Measurements from ENCODE around the gene GEMIN2. TPM values are rescaled to one million over a fixed set of nuclear protein-coding genes. Genes with fewer than 3 reads are reported as not detected.
"Not testable (repeated sequence)": the region's sequence is repeated elsewhere in the genome, so short reads cannot be mapped to it uniquely, and the experiment has no call there.

The GEMIN2 gene, protein sequence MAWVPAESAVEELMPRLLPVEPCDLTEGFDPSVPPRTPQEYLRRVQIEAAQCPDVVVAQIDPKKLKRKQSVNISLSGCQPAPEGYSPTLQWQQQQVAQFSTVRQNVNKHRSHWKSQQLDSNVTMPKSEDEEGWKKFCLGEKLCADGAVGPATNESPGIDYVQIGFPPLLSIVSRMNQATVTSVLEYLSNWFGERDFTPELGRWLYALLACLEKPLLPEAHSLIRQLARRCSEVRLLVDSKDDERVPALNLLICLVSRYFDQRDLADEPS
- total RNA-seq (10 to 100 TPM in 3 of 4 donors, 1 to 10 TPM in 1; 9.7 to 11.7 (median 10.8) TPM), polyA plus RNA-seq (10 to 100 TPM; 14.2 to 22.6 (median 20.9) TPM)
- long read RNA-seq, donor 1, transcript GEMIN2-202 (10 exons, 1,420 nt): major isoform, 10 of 12 reads
- long read RNA-seq, donor 1, partial matches to known transcripts: 0 of 12 reads
- long read RNA-seq, donor 1, other reads (novel, unspliced or antisense): 0 of 12 reads
- long read RNA-seq, donor 2, transcript GEMIN2-202 (10 exons, 1,420 nt): major isoform, 9 of 16 reads
- long read RNA-seq, donor 2, partial matches to known transcripts: 0 of 16 reads
- long read RNA-seq, donor 2, other reads (novel, unspliced or antisense): 4 of 16 reads

DNA sequence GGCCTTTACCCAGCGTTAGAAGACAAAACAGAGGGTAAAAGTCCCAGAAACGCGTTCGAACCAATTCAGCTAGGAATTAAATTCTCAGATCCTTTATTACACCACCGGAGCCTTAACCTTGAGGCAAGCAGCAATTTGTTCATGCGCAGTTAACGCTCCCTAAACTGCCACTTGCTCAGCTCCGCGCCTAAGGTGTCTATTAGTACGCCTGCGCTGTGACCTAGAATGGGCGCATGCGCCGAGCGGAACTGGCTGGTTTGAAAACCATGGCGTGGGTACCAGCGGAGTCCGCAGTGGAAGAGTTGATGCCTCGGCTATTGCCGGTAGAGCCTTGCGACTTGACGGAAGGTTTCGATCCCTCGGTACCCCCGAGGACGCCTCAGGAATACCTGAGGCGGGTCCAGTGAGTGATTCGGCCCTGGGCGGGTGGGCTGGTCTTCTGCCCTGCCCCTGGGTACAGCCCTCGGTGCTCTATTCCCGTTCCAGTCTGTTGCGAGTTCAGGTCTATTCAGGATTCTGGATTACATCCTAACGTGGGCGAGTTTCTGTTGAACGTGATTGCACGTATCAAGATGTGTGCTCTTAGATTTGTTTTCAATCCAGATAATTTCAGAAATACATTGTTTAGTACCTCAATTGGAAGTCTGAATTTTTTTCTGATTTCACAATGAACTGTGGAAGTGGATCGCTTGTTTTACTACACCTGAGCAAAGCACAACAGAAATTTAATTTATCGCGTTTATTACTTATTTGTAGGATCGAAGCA, at the start of gene GEMIN2:
Gene GEMIN2, plus strand, starts transcription at position 251 of the 766 bp plus-strand sequence. Its CDS starts 16 bp downstream, at position 267.
- TF ChIP-seq, protein P1, sequence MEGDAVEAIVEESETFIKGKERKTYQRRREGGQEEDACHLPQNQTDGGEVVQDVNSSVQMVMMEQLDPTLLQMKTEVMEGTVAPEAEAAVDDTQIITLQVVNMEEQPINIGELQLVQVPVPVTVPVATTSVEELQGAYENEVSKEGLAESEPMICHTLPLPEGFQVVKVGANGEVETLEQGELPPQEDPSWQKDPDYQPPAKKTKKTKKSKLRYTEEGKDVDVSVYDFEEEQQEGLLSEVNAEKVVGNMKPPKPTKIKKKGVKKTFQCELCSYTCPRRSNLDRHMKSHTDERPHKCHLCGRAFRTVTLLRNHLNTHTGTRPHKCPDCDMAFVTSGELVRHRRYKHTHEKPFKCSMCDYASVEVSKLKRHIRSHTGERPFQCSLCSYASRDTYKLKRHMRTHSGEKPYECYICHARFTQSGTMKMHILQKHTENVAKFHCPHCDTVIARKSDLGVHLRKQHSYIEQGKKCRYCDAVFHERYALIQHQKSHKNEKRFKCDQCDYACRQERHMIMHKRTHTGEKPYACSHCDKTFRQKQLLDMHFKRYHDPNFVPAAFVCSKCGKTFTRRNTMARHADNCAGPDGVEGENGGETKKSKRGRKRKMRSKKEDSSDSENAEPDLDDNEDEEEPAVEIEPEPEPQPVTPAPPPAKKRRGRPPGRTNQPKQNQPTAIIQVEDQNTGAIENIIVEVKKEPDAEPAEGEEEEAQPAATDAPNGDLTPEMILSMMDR (IDR thresholded peaks at IDR 0.05): no peak
- peak within 1 kb of the TSS; percentile 84 for H3K27ac ChIP-seq
- peak; percentile 98 to 100 (median 100) for ATAC-seq
- peaks cover 6% of the 10 kb centered on the region for H3K4me1 ChIP-seq
- intact Hi-C loops (cut with DNase I): no loop called here
- H3K4me3 ChIP-seq: peak within 1 kb of the TSS; percentile 84
- H3K9me3 ChIP-seq: no peaks in the 10 kb centered on the region
- WGBS, 3 donors: 0% methylated on average over 40 of the region's 40 CpGs
- H3K36me3 ChIP-seq (ENCODE audit: insufficient read depth in 1 of 2, low read depth in 1 of 2): peaks cover 0 to 32% of the 10 kb centered on the region in 2 donors
- peak; percentile 92 to 96 for DNase-seq
- no peaks in the 10 kb centered on the region for H3K27me3 ChIP-seq (ENCODE audit: insufficient read depth in 3 of 3, low read length in 2 of 3)

DNA sequence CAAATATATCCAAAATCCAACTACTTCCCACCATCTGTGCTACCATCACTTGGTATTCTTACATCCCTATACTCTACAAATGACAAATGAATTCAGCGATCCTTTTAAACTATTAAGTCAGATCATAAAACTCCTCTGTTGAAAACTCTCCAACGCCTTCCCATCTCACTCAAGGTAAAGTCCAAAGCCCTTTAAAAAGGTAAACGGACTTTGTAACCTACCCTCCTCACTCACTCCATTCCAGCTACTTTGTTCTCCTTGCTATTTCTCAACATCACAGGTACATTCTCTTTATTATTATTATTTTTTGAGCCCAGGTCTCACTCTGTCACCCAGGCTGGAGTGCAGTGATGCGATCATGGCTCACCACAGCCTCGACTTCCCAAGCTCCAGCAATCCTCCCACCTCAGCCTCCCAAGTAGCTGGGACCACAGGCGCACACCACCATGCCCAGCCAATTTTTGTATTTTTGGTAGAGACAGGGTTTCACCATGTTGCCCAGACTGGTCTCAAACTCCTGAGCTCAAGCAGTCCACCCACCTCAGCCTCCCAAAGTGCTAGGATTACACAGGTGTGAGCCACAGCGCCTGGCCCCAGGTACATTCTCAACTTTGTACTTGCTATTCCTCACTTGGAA, 44.8 kb upstream of the GEMIN2 start:
- ATAC-seq; H3K27me3 ChIP-seq (ENCODE audit: insufficient read depth in 3 of 3, low read length in 2 of 3); H3K4me3 ChIP-seq; intact Hi-C loops (cut with DNase I); H3K9me3 ChIP-seq; DNase-seq; H3K4me1 ChIP-seq; H3K27ac ChIP-seq: not testable (repeated sequence)
- 97% methylated on average over 7 of the region's 7 CpGs for whole genome bisulfite sequencing, 3 donors
- peaks cover 10 to 87% of the 10 kb centered on the region in 2 donors for H3K36me3 ChIP-seq (ENCODE audit: insufficient read depth in 1 of 2, low read depth in 1 of 2)

DNA sequence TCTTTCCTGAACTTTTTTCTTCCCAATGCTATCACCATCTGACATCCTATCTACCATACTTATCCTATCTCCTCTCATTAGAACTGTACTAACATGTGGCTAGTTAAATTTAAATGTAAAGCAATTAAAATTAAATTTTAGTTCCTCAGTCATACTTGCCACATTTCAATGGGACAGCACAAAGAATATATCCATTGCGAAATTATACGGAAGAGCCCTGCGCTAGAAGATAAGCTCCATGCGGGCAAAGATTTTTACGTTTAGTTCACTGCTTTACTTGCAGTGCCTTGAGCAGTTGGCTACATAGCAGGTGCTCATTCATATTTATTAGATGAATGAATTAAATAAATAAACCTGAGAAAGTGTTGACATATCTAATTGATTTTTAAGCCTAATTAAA, 44.2 kb upstream of the GEMIN2 start:
- intact Hi-C loops (cut with DNase I): no loop called here
- ATAC-seq (no peak), DNase-seq (no peak)
- H3K9me3 ChIP-seq: no peaks in the 10 kb centered on the region
- H3K4me3 ChIP-seq: no peak overlapping the region
- 98 to 99% (median 98%) methylated on average over 5 of the region's 5 CpGs for WGBS, 3 donors
- H3K27me3 ChIP-seq (ENCODE audit: insufficient read depth in 3 of 3, low read length in 2 of 3): no peaks in the 10 kb centered on the region
- TF ChIP-seq, protein P1 (IDR thresholded peaks at IDR 0.05): no peak
- no peak overlapping the region for H3K27ac ChIP-seq
- no peaks in the 10 kb centered on the region for H3K4me1 ChIP-seq
- peaks cover 6 to 87% of the 10 kb centered on the region in 2 donors for H3K36me3 ChIP-seq (ENCODE audit: insufficient read depth in 1 of 2, low read depth in 1 of 2)

DNA sequence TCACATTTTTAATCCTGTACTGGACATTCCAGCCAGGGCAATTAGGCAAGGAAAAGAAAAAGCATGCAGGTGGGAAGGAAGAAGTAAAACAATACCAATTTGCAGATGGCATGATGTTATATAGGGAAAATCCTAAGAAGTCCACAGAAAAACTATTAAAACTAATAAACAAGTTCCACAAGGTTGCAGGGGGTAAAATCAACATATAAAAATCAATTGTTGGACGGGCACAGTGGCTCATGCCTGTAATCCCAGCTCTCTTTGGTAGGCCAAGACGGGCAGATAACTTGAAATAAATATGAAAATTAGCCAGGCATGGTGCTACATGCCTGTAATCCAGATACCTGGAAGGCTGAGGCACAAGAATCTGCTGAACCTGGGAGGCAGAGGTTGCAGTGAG, 43.0 kb upstream of the GEMIN2 start:
- H3K4me3 ChIP-seq: no peak overlapping the region

More for the DNA sequence above, 43.0 kb upstream of the GEMIN2 start:
- Histone ChIP-seq H3K36me3 (ENCODE audit: insufficient read depth in 1 of 2, low read depth in 1 of 2) (peaks cover 6 to 89% of the 10 kb centered on the region in 2 donors), H3K27ac (no peak overlapping the region), H3K9me3 (no peaks in the 10 kb centered on the region), H3K27me3 (ENCODE audit: insufficient read depth in 3 of 3, low read length in 2 of 3) (no peaks in the 10 kb centered on the region), H3K4me1 (no peaks in the 10 kb centered on the region)
- intact Hi-C loops (cut with DNase I): no loop called here
- no peak for ATAC-seq
- TF ChIP-seq, protein P1 (IDR thresholded peaks at IDR 0.05): no peak
- whole genome bisulfite sequencing, 3 donors: 94 to 96% (median 94%) methylated on average over 2 of the region's 2 CpGs
- no peak for DNase-seq

Measured in psoas muscle (tissue), 8 donors.